ENCODE results near the gene ATF4.

GRCh38 chr22:39517470-39517869 lies 2.9 kb upstream of the ATF4 start:
- TF ChIP-seq CTCF (conservative IDR thresholded peaks at IDR 0.05; ENCODE audit: low read depth, low read length) = no peak
- TF ChIP-seq EZH2phosphoT487 (IDR thresholded peaks at IDR 0.05; ENCODE audit: borderline replicate concordance, low read length) = no peak
- TF ChIP-seq EZH2 (IDR thresholded peaks at IDR 0.05; ENCODE audit: low read length, unreplicated experiment) = no peak
